Liver (tissue), 3 donors: ENCODE measurements around the gene SELENOI.

Experiments used
- EGR1 ChIP-seq, 2 donors: IDR thresholded peaks; 2 replicates each; pipeline ENCODE4 v1.6.1; 2016 to 2018; ENCODE audit warnings: antibody characterized with exemption in 2 of 2, low read depth in 2 of 2
- JUND ChIP-seq, 2 donors: IDR thresholded peaks; 2 replicates each; pipeline ENCODE4 v1.6.1; 2016; ENCODE audit warnings: antibody characterized with exemption in 2 of 2
- RAD21 ChIP-seq, 2 donors: IDR thresholded peaks; 2 replicates each; pipeline ENCODE4 v1.6.1; 2016; ENCODE audit warnings: antibody characterized with exemption in 2 of 2, mild to moderate bottlenecking in 2 of 2
- RXRA ChIP-seq, 2 donors: IDR thresholded peaks; 2 replicates each; pipeline ENCODE4 v1.6.1; 2017 to 2018; ENCODE audit warnings: antibody characterized with exemption in 2 of 2, mild to moderate bottlenecking in 1 of 2
- YY1 ChIP-seq: IDR thresholded peaks from 2 replicates; pipeline ENCODE4 v1.6.1; 2016; ENCODE audit warnings: antibody characterized with exemption, mild to moderate bottlenecking
- TF ChIP-seq, protein P1 (sequence below): fragments of 150-350 bp; IDR thresholded peaks from 2 replicates; pipeline ENCODE4 v1.5.1; 2017; ENCODE audit warnings: improper control_type of control experiment, low read depth, low read length; ENCODE audit not compliant: missing input control
- TF ChIP-seq, protein P2 (sequence below): IDR thresholded peaks from 2 replicates; pipeline ENCODE4 v1.6.1; 2016; ENCODE audit warnings: antibody characterized with exemption
- donor health status: healthy.
- donor health status: healthy.

DNA sequence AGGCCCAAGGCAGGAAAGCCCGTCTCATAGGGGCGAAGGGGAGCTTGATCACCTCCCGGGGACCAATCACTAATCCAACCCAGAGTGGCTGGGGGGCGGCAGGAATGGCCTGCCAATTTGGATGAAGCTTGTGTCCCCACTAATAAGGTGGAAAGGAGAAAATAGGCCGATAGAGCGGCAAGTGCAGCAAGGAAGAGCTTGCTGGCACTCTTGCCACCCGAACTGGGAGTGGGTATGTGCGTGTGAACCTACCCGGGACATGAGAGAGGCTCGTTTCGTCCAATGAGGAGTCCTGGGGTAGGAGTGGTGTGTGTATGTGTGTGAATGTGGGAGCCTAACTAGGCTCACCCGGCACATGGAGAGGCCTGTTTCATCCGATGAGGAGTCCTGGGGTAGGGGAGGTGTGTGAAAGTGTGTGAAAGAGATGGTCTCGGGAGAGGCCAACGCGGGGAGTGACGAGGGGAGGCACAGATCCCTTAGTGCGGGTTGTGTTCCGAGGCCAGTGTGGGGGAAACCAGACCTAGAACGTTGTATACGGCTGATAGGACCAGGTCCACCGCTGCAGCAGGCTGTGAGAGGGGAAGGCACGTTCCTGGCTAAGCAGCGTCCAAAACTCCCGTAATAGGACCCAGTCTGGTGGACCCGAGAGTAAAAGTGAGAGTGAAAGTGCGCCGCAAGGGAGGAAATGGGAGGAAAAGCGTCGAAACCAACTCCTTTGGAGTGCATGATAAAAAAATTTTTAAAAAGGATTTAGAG, 47.1 kb upstream of the SELENOI start:
- TF ChIP-seq RXRA (IDR thresholded peaks at IDR 0.05) (no peak), JUND (IDR thresholded peaks at IDR 0.05) (no peak), EGR1 (IDR thresholded peaks at IDR 0.05; ENCODE audit: low read depth in 2 of 2) (no peak), RAD21 (IDR thresholded peaks at IDR 0.05) (no peak), YY1 (no peak)
- TF ChIP-seq, protein P1, sequence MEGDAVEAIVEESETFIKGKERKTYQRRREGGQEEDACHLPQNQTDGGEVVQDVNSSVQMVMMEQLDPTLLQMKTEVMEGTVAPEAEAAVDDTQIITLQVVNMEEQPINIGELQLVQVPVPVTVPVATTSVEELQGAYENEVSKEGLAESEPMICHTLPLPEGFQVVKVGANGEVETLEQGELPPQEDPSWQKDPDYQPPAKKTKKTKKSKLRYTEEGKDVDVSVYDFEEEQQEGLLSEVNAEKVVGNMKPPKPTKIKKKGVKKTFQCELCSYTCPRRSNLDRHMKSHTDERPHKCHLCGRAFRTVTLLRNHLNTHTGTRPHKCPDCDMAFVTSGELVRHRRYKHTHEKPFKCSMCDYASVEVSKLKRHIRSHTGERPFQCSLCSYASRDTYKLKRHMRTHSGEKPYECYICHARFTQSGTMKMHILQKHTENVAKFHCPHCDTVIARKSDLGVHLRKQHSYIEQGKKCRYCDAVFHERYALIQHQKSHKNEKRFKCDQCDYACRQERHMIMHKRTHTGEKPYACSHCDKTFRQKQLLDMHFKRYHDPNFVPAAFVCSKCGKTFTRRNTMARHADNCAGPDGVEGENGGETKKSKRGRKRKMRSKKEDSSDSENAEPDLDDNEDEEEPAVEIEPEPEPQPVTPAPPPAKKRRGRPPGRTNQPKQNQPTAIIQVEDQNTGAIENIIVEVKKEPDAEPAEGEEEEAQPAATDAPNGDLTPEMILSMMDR = no peak
- TF ChIP-seq, protein P2, sequence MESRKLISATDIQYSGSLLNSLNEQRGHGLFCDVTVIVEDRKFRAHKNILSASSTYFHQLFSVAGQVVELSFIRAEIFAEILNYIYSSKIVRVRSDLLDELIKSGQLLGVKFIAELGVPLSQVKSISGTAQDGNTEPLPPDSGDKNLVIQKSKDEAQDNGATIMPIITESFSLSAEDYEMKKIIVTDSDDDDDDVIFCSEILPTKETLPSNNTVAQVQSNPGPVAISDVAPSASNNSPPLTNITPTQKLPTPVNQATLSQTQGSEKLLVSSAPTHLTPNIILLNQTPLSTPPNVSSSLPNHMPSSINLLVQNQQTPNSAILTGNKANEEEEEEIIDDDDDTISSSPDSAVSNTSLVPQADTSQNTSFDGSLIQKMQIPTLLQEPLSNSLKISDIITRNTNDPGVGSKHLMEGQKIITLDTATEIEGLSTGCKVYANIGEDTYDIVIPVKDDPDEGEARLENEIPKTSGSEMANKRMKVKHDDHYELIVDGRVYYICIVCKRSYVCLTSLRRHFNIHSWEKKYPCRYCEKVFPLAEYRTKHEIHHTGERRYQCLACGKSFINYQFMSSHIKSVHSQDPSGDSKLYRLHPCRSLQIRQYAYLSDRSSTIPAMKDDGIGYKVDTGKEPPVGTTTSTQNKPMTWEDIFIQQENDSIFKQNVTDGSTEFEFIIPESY = no peak
